ENCODE data around the gene C10orf143.

C10orf143 gene

DNA sequence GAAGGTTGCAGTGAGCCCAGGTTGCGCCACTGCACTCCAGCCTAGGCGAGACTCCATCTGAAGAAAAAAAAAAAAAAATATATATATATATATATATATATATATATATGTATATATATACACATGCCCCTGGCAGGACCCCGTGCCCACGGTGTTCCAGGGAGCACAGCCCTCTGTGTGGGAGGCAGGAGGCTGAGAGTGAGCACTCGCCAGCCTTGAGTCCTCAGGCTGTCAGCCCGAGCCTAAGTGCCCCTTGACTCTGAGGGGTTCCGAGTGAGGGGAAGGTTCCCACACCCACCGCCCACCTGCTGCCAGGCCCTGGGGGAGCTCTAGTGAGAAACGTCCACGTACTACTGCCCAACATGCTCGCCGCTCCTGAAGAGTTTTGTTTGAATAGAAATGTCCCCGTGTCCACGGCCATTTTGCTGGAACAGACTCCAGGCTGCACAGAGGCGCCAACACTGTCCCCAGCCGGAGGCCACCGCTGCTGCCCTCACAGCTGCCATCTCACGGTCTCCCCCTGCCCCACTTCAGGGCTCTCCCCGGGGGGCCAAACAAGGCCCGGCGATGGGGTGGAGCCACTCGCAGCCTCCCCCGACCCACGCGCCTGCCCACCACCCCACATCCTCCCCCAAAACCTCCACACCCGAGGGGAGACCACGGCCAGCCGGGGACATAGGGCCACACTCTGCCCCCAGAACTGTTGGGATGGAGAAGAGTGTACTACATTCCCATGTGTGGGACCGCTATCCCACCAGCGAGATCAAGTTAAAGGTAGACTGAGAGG lies 83.8 kb downstream of the C10orf143 start:
- Histone ChIP-seq H3K9me3 (ENCODE audit: control insufficient read depth, insufficient read depth, low read depth, low read length) (no peaks in the 10 kb centered on the region), H3K4me1 (ENCODE audit: control insufficient read depth, insufficient read depth, low read length) (no peaks in the 10 kb centered on the region), H3K27ac (ENCODE audit: extremely low read depth, low read depth, low read length) (no peak overlapping the region), H3K36me3 (ENCODE audit: control insufficient read depth in 2 of 2, insufficient read depth in 1 of 2, low read length in 2 of 2) (no peaks in the 10 kb centered on the region), H3K4me3 (ENCODE audit: low read depth, low read length) (no peak overlapping the region)
- CTCF ChIA-PET, result no interaction called here
- TF ChIP-seq ZBTB21 (tag by site-specific recombination; IDR thresholded peaks at IDR 0.05) (no peak), ZFP41 (tag by site-specific recombination; IDR thresholded peaks at IDR 0.05; ENCODE audit: borderline replicate concordance) (no peak), ZNF239 (tag by site-specific recombination; IDR thresholded peaks at IDR 0.05) (no peak), ZNF677 (tag by site-specific recombination; IDR thresholded peaks at IDR 0.05) (no peak), GLI2 (tag by site-specific recombination; IDR thresholded peaks at IDR 0.05; ENCODE audit: borderline replicate concordance, low read depth) (no peak), ZEB2 (tag by site-specific recombination; IDR thresholded peaks at IDR 0.05) (no peak), GLIS1 (tag by site-specific recombination; IDR thresholded peaks at IDR 0.05) (no peak), ZNF664 (tag by site-specific recombination; IDR thresholded peaks at IDR 0.05) (no peak)
- TF ChIP-seq, protein P1, sequence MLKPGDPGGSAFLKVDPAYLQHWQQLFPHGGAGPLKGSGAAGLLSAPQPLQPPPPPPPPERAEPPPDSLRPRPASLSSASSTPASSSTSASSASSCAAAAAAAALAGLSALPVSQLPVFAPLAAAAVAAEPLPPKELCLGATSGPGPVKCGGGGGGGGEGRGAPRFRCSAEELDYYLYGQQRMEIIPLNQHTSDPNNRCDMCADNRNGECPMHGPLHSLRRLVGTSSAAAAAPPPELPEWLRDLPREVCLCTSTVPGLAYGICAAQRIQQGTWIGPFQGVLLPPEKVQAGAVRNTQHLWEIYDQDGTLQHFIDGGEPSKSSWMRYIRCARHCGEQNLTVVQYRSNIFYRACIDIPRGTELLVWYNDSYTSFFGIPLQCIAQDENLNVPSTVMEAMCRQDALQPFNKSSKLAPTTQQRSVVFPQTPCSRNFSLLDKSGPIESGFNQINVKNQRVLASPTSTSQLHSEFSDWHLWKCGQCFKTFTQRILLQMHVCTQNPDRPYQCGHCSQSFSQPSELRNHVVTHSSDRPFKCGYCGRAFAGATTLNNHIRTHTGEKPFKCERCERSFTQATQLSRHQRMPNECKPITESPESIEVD (tag by site-specific recombination; IDR thresholded peaks at IDR 0.05), result no peak
- TF ChIP-seq, protein P2, sequence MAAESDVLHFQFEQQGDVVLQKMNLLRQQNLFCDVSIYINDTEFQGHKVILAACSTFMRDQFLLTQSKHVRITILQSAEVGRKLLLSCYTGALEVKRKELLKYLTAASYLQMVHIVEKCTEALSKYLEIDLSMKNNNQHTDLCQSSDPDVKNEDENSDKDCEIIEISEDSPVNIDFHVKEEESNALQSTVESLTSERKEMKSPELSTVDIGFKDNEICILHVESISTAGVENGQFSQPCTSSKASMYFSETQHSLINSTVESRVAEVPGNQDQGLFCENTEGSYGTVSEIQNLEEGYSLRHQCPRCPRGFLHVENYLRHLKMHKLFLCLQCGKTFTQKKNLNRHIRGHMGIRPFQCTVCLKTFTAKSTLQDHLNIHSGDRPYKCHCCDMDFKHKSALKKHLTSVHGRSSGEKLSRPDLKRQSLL (tag by site-specific recombination; IDR thresholded peaks at IDR 0.05), result no peak
- POLR2A ChIA-PET, result no interaction called here

DNA sequence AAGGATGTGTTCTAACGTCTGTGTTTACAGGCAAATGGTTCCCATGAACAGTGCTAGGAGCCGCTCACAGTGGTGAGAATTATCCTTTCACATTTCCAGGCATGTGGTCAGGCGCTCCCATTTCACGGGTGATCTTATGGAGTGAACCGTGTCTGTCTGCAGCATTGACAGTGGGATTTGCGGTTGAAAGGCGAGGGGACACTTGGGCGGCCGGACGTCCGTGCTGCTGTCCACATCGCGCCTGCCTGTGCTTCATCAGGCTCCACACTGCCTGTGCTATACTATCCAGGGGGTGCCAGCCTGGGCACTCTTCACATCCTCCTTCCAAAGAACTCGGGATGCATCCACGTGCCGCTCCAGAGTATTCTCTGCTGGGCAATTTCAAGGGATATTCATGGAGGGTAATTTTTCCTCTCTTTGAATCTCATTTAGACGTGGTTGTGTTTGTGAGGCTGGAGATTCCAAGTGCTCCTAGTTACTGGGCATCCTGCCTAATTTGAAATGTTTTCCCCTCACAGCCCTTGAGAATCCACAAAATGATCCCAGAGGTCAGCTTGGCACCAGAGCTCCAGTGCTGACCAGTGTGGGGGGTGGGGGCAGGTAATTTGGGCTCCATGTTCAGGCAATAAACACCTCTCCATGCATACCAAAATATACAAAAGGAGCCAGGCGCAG lies 84.7 kb downstream of the C10orf143 start:
- POLR2A ChIA-PET, result no interaction called here
- H3K36me3 ChIP-seq (ENCODE audit: control insufficient read depth in 2 of 2, insufficient read depth in 1 of 2, low read length in 2 of 2), result no peaks in the 10 kb centered on the region
- H3K4me1 ChIP-seq (ENCODE audit: control insufficient read depth, insufficient read depth, low read length), result no peaks in the 10 kb centered on the region
- CTCF ChIA-PET, result no interaction called here
- no peaks in the 10 kb centered on the region for H3K9me3 ChIP-seq (ENCODE audit: control insufficient read depth, insufficient read depth, low read depth, low read length)
- no peak overlapping the region for H3K27ac ChIP-seq (ENCODE audit: extremely low read depth, low read depth, low read length)
- TF ChIP-seq ZFP3 (tag by site-specific recombination; IDR thresholded peaks at IDR 0.05; ENCODE audit: low read depth) (no peak), ZNF16 (tag by site-specific recombination; IDR thresholded peaks at IDR 0.05; ENCODE audit: low read depth) (no peak), ZNF701 (tag by site-specific recombination; IDR thresholded peaks at IDR 0.05) (no peak), ZNF629 (tag by site-specific recombination; IDR thresholded peaks at IDR 0.05) (no peak), EGR2 (tag by site-specific recombination; IDR thresholded peaks at IDR 0.05; ENCODE audit: low read depth) (no peak), ZNF785 (tag by site-specific recombination; IDR thresholded peaks at IDR 0.05) (no peak), ZSCAN16 (tag by site-specific recombination; IDR thresholded peaks at IDR 0.05) (no peak), ZNF37A (tag by site-specific recombination; IDR thresholded peaks at IDR 0.05) (no peak), ZNF121 (tag by site-specific recombination; IDR thresholded peaks at IDR 0.05) (no peak), SP7 (tag by site-specific recombination; IDR thresholded peaks at IDR 0.05) (no peak), ZNF169 (tag by site-specific recombination; IDR thresholded peaks at IDR 0.05) (no peak), BCL11A (tag by site-specific recombination; IDR thresholded peaks at IDR 0.05; ENCODE audit: low read depth) (no peak)
- TF ChIP-seq, protein P3, sequence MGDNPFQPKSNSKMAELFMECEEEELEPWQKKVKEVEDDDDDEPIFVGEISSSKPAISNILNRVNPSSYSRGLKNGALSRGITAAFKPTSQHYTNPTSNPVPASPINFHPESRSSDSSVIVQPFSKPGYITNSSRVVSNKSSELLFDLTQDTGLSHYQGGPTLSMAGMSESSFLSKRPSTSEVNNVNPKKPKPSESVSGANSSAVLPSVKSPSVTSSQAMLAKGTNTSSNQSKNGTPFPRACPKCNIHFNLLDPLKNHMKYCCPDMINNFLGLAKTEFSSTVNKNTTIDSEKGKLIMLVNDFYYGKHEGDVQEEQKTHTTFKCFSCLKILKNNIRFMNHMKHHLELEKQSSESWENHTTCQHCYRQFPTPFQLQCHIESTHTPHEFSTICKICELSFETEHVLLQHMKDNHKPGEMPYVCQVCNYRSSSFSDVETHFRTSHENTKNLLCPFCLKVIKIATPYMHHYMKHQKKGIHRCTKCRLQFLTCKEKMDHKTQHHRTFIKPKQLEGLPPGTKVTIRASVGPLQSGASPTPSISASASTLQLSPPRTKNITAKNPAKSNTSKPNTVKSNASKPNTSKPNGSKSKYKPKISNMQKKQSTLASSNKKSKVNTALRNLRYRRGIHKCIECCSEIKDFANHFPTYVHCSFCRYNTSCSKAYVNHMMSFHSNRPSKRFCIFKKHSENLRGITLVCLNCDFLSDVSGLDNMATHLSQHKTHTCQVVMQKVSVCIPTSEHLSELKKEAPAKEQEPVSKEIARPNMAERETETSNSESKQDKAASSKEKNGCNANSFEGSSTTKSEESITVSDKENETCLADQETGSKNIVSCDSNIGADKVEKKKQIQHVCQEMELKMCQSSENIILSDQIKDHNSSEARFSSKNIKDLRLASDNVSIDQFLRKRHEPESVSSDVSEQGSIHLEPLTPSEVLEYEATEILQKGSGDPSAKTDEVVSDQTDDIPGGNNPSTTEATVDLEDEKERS (tag by site-specific recombination; IDR thresholded peaks at IDR 0.05), result no peak
- H3K4me3 ChIP-seq (ENCODE audit: low read depth, low read length), result no peak overlapping the region

All from HEK293 (cell line).